GM20000 (cell line): Measurements from ENCODE around the gene RALGPS1.

Experiments used
- DNase-seq: peaks from one replicate; pipeline ENCODE4 v3.0.0; 2012; ENCODE audit warnings: low spot score
- CTCF ChIP-seq: IDR thresholded peaks from 2 replicates; pipeline ENCODE4 v1.5.1; 2012; ENCODE audit warnings: mild to moderate bottlenecking, control low read depth; ENCODE audit errors: extremely low read depth, missing control alignments

Gene RALGPS1

GRCh38 chr9:127107929-127108876, 193.6 kb downstream of the RALGPS1 start:
- TF ChIP-seq CTCF = no peak
- DNase-seq = no peak

DNA sequence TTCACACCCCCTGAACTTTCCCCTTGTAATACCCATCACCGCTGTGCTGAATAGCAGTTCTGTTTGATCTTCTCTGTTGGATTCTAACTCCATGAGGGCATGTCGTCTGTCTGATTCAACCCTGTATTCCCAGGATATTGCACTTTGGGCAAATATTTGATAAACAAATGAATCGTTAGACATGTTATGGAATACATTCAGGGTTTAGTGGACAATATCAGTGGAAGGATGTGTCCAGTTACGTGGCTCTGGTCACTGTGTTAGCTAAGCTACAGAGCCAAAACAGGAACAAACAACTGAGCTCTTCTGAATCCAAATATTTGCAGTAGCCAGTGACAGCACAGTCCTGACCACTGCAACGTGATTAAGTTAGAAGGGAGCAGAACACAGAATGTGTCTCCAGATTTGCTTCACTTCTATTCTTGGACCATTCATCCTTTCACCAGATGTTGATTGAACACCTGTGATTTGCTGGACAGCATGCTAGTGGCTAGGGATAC, 194.7 kb downstream of the RALGPS1 start:
- no peak for TF ChIP-seq CTCF
- DNase-seq = no peak

- DNase-seq = no peak
- no peak for TF ChIP-seq CTCF
Observed at GRCh38 chr9:127112056-127112455, 197.5 kb downstream of the RALGPS1 start.

- no peak for TF ChIP-seq CTCF
- no peak for DNase-seq
Observed at GRCh38 chr9:127112735-127113161, 198.2 kb downstream of the RALGPS1 start.

GRCh38 chr9:127113191-127113972, 198.8 kb downstream of the RALGPS1 start:
- no peak for TF ChIP-seq CTCF
- DNase-seq = no peak

DNA sequence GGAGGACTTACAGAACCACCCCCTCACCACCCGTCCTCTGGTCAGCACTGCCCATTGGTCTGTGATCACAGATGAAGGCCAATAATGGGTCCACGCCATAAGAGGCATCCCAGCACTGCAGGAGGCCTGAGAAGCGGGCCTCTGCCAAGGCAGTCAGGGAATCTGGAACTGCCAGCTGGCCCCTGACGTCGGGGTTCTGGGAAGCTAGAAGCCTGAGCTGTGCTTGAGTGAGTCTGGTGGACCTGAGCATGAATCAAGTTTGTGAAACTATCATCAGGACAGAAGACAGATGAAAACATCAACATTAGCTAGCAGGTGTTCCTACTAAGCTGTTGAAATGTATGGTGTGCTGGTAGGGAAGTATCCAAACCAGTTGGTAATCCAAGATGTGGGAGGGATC, 200.0 kb downstream of the RALGPS1 start:
- DNase-seq = no peak

More for the DNA sequence above, 200.0 kb downstream of the RALGPS1 start:
- TF ChIP-seq CTCF = no peak
